OCI-LY3 (cell line): Measurements from ENCODE around the gene MPDU1.

Source experiments
- CTCF ChIP-seq: fragments of 200-600, 300-600 bp; sonication (generic); IDR thresholded peaks from 2 replicates; pipeline ENCODE4 v1.5.1; 2014; ENCODE audit warnings: antibody characterized with exemption, low read length, low read depth
- EZH2phosphoT487 ChIP-seq: fragments of 200-600 bp; shearing (Covaris generic); IDR thresholded peaks from 2 replicates; pipeline ENCODE4 v1.6.1; 2018; ENCODE audit warnings: antibody characterized with exemption, mixed run types, low read depth

GRCh38 chr17:7552621-7553051, 31.0 kb upstream of the MPDU1 start:
- no peak for TF ChIP-seq CTCF
- no peak for TF ChIP-seq EZH2phosphoT487
